HEK293T (cell line): ENCODE measurements around the gene PER3.

Experiments
- CTCF ChIA-PET: fragments of 350-600 bp; formaldehyde crosslinking; extraction: SDS; loops from one replicate; lab custom pipeline; 2021; ENCODE audit warnings: antibody characterized with exemption, inconsistent platforms; lab: Yijun Ruan, JAX
- POLR2A ChIA-PET: fragments of 350-600 bp; formaldehyde crosslinking; extraction: SDS; loops from one replicate; lab custom pipeline; 2020; ENCODE audit warnings: antibody characterized with exemption, inconsistent platforms; lab: Yijun Ruan, JAX
- DNase-seq: peaks from one replicate; pipeline ENCODE4 v3.0.0; 2012; ENCODE audit warnings: mixed read lengths; ENCODE audit errors: extremely low spot score
- ARNT ChIP-seq: fragments of 450-650 bp; IDR thresholded peaks from 2 replicates; pipeline ENCODE4 v1.6.1; 2017; ENCODE audit warnings: mild to moderate bottlenecking
- BHLHE40 ChIP-seq: fragments of 450-650 bp; IDR thresholded peaks from 2 replicates; pipeline ENCODE4 v1.6.1; 2016; ENCODE audit warnings: mild to moderate bottlenecking, moderate library complexity, borderline replicate concordance
- CTBP1 ChIP-seq: fragments of 450-650 bp; IDR thresholded peaks from 2 replicates; pipeline ENCODE4 v1.6.1; 2016; ENCODE audit warnings: borderline replicate concordance
- ELF4 ChIP-seq: fragments of 450-650 bp; IDR thresholded peaks from 2 replicates; pipeline ENCODE4 v1.6.1; 2017; ENCODE audit warnings: antibody characterized with exemption
- FOXA1 ChIP-seq: fragments of 450-650 bp; IDR thresholded peaks from 2 replicates; pipeline ENCODE4 v1.6.1; 2016; ENCODE audit warnings: mild to moderate bottlenecking
- FOXK2 ChIP-seq: fragments of 450-650 bp; IDR thresholded peaks from 2 replicates; pipeline ENCODE4 v1.6.1; 2016; ENCODE audit warnings: mild to moderate bottlenecking
- FOXM1 ChIP-seq: fragments of 450-650 bp; IDR thresholded peaks from 2 replicates; pipeline ENCODE4 v1.6.1; 2017; ENCODE audit warnings: mild to moderate bottlenecking, borderline replicate concordance
- HDGF ChIP-seq: fragments of 450-650 bp; IDR thresholded peaks from 2 replicates; pipeline ENCODE4 v1.6.1; 2017; ENCODE audit warnings: antibody characterized with exemption, borderline replicate concordance
- L3MBTL2 ChIP-seq: fragments of 450-650 bp; conservative IDR thresholded peaks from 2 replicates; pipeline ENCODE4 v1.6.1; 2016; ENCODE audit warnings: mild to moderate bottlenecking
- LEF1 ChIP-seq: fragments of 450-650 bp; IDR thresholded peaks from 2 replicates; pipeline ENCODE4 v1.6.1; 2017; ENCODE audit warnings: mild to moderate bottlenecking, borderline replicate concordance
- NFRKB ChIP-seq: fragments of 450-650 bp; IDR thresholded peaks from 2 replicates; pipeline ENCODE4 v1.6.1; 2016; ENCODE audit warnings: mild to moderate bottlenecking, moderate library complexity
- SP1 ChIP-seq: fragments of 450-650 bp; IDR thresholded peaks from 2 replicates; pipeline ENCODE4 v1.6.1; 2017
- SUZ12 ChIP-seq: fragments of 450-650 bp; IDR thresholded peaks from 2 replicates; pipeline ENCODE4 v1.6.1; 2016; ENCODE audit warnings: mild to moderate bottlenecking
- TARDBP ChIP-seq: fragments of 450-650 bp; IDR thresholded peaks from 2 replicates; pipeline ENCODE4 v1.6.1; 2016
- ZNF384 ChIP-seq: fragments of 450-650 bp; IDR thresholded peaks from 2 replicates; pipeline ENCODE4 v1.6.1; 2016
- TF ChIP-seq, protein P1 (sequence below): fragments of 450-650 bp; IDR thresholded peaks from 2 replicates; pipeline ENCODE4 v1.6.1; 2016

Gene PER3

DNA sequence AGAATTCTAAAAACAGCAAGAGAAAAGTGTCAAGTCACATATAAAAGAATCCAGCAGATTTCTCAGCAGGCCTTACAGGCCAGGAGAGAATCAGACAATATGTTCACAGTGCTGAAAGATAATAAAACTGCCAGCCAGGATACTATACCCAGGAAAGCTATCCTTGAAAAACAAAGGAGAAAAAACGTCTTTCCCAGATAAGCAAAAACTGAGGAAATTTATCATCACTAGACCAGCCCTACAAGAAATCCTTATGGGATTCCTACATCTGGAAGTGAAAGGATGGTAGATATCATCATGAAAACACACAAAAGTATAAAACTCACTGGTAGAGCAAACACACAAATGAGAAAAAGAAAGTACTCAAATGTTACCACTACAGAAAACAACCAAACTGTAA is 93.9 kb downstream of the PER3 start:
- no peak for DNase-seq
- ChIA-PET CTCF (no interaction called here), POLR2A (no interaction called here)
- TF ChIP-seq L3MBTL2: no peak
- no peak for TF ChIP-seq BHLHE40
- TF ChIP-seq, protein P1, sequence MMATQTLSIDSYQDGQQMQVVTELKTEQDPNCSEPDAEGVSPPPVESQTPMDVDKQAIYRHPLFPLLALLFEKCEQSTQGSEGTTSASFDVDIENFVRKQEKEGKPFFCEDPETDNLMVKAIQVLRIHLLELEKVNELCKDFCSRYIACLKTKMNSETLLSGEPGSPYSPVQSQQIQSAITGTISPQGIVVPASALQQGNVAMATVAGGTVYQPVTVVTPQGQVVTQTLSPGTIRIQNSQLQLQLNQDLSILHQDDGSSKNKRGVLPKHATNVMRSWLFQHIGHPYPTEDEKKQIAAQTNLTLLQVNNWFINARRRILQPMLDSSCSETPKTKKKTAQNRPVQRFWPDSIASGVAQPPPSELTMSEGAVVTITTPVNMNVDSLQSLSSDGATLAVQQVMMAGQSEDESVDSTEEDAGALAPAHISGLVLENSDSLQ: no peak
- TF ChIP-seq CTBP1: no peak
- no peak for TF ChIP-seq SP1
- no peak for TF ChIP-seq FOXA1

DNA sequence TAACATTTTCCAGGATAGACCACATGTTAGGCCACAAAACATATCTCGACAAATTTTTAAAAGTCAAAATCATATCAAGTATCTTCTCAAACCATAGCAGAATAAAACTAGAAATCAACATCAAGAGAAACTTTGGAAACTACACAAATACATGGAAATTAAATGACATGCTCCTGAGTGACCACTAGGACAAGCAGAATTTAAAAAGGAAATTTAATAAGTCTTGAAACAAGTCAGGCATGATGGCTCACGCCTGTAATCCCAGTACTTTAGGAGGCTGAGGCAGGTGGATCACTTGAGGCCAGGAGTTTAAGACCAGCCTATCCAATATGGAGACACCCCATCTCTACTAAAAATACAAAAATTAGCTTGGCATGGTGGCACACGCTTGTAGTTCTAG is 95.1 kb downstream of the PER3 start:
- ChIA-PET CTCF (interaction anchor here (0.7 kb wide), 1 partner anchor 96 kb away, joined by 6 read pairs; no protein-coding TSS in a partner anchor), POLR2A (no interaction called here)
- no peak for TF ChIP-seq TARDBP
- TF ChIP-seq HDGF: no peak
- TF ChIP-seq, protein P1: no peak
- TF ChIP-seq SP1: no peak
- no peak for TF ChIP-seq ZNF384
- no peak for TF ChIP-seq ARNT
- TF ChIP-seq FOXM1: no peak
- TF ChIP-seq BHLHE40: no peak
- no peak for TF ChIP-seq LEF1
- TF ChIP-seq CTBP1: no peak
- no peak for TF ChIP-seq FOXK2
- TF ChIP-seq ELF4: no peak
- TF ChIP-seq FOXA1: no peak
- no peak for TF ChIP-seq NFRKB
- TF ChIP-seq L3MBTL2: no peak
- no peak for DNase-seq

DNA sequence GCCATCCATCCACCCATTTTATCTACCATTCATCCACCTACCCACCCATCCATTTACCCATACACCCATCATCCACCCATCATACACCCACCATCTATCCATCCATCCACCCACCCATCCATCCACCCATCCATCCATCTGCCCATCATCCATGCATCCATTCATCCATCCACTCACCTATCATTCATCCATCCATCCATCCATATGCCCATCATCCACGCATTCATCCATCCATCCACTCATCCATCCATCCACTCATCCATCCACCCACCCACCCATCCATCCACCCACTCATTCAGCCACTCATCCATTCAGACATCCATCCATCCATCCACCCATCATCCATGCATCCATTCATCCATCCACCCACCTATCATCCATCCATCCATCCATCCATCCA is 100.7 kb downstream of the PER3 start:
- ChIA-PET POLR2A (no interaction called here), CTCF (no interaction called here)

DNA sequence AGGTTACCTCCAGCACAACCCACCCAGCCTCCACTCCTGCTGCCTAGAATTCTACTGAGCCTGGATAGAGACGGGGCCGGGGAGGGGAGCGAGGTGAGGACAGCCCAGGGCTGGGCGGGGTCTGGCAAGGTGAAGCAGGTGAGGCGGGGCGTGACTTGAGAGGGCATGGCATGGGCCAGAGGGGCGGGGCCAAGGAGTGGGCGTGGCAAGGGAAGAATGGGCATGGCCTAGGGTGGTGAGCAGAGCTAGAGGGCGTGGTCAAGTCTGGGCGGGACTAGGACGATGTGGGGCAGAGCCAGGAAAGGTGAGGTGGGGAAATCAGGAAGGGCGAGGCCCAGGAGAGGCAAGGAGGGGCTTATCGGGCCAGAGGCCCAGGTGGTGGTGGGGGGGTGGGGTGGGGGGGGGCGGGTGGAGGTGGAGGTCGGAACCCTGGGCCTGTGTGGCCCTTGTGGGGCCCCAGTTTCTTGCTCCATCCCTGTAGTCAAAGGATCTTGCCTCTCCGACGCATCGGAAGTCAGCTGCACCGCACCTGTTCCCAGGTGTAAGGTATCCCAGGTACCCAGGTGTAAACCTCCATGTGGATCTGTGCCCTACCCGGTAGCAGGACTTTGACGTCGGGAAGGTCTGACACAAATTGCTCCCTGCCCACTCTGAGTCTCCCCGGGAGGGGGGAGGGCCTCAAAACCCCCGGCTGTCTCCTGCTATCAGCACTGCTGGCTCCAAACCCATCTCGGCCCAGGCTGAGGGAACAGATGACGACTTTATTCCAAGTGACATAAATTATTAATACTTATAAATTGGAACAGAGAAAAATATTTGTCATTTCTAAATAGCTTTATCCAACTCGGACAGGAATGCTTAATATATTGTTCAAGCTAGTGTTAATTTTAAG is 101.7 kb downstream of the PER3 start:
- ChIA-PET CTCF (interaction anchor here (0.6 kb wide), 1 partner anchor 57 kb away, joined by 3 read pairs; no protein-coding TSS in a partner anchor), POLR2A (no interaction called here)
- TF ChIP-seq SUZ12: no peak
- TF ChIP-seq, protein P1: no peak
- TF ChIP-seq L3MBTL2: no peak
- no peak for TF ChIP-seq ELF4
- no peak for TF ChIP-seq TARDBP
- TF ChIP-seq FOXK2: no peak
- TF ChIP-seq HDGF: no peak
- no peak for TF ChIP-seq FOXA1
- TF ChIP-seq ZNF384: no peak
- no peak for TF ChIP-seq LEF1
- no peak for TF ChIP-seq SP1
- TF ChIP-seq BHLHE40: no peak
- DNase-seq: peak; percentile 43

More for the DNA sequence above, 100.7 kb downstream of the PER3 start:
- TF ChIP-seq, protein P1: no peak
- no peak for TF ChIP-seq CTBP1
- TF ChIP-seq HDGF: no peak
- no peak for TF ChIP-seq BHLHE40
- no peak for TF ChIP-seq SUZ12
- no peak for TF ChIP-seq NFRKB
- no peak for TF ChIP-seq SP1
- TF ChIP-seq FOXM1: no peak
- no peak for TF ChIP-seq L3MBTL2
- TF ChIP-seq TARDBP: no peak
- TF ChIP-seq FOXK2: no peak
- no peak for TF ChIP-seq FOXA1
- no peak for TF ChIP-seq ELF4
- DNase-seq: no peak

DNA sequence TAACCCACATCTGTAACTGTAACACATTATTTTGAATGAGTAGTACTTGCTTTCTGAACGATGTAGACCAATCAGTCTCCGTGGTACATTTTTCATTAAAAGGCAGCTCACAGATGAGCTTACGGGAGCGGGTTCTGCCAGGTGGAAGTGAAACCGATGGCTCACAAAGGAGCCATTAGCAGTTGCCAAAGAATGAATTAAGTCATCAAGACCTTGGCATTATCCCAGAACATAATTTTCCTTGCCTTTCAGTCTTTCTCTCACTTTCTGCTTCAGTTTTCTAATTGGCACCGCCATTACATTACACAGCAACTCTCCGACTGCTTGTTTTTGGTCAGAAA is 102.3 kb downstream of the PER3 start:
- ChIA-PET POLR2A (no interaction called here), CTCF (interaction anchor here (0.6 kb wide), 1 partner anchor 57 kb away, joined by 3 read pairs; no protein-coding TSS in a partner anchor)
- DNase-seq: no peak
- TF ChIP-seq FOXM1: no peak
- TF ChIP-seq NFRKB: no peak
- TF ChIP-seq, protein P1: no peak
- TF ChIP-seq BHLHE40: no peak
- no peak for TF ChIP-seq FOXK2
- TF ChIP-seq SUZ12: no peak
- no peak for TF ChIP-seq LEF1
